HUDEP-2 (cell line): ENCODE results near the gene DNAAF9.

Experiments
- DNase-seq, 76 experiments: peaks; one replicate each; lab custom pipeline; 2025; ENCODE audit not compliant: unreplicated experiment in 76 of 76; lab: John Stamatoyannopoulos, UW

The DNAAF9 gene

GRCh38 chr20:3412600-3413392, 5.3 kb upstream of the DNAAF9 start:
- DNase-seq = no peak

GRCh38 chr20:3410464-3410863, 3.0 kb upstream of the DNAAF9 start:
- DNase-seq = no peak

DNA sequence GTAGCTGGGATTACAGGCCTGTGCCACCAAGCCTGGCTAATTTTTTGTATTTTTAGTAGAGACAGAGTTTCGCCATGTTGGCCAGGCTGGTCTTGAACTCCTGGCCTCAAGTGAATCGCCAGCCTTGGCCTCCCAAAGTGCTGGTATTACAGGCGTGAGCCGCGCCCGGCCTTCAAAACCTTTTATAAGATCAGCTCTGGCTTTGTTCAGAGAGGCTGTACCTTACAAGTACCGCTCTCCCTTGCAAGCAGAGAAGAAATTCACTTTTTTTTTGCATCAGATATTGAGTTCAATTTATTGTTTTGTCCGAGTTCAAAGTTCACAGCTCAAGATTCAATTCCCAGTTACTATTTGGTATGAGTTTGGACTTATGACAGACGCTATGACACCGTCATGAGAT, 1.9 kb upstream of the DNAAF9 start:
- no peak for DNase-seq

GRCh38 chr20:3407771-3408637, 535 bp upstream of the DNAAF9 start:
- DNase-seq = peak in 47 of 76 experiments; percentile 2 to 64 (median 33)

DNA sequence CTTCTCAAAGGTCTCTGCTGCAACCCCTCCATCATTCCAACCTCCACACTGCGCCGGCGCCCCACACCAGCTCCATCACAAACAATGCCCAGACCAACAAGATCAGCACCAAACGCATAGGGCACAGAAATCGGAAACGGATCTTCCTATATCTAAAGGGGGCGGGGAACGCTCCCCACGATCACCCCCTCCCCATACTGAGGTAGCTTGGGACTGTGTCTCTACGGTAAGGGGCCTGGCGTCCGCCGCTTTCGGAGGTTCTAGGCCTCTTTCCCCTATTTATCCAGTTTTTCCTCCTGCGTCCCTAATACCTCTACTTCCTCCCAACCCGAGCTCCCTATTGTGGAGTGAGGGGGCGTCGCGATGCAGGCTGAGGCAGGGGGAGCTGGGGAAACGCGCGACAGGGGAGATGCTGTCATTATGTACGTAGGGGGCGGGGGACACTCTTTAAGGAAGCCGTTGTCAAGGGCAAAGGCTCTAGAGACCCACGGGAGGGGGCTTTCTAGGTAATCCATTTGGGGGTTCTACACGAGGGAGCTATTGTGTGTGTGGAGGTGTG, 909 bp downstream of the DNAAF9 start:
- no peak for DNase-seq

GRCh38 chr20:3405696-3406358, 1.6 kb downstream of the DNAAF9 start:
- DNase-seq = no peak

DNA sequence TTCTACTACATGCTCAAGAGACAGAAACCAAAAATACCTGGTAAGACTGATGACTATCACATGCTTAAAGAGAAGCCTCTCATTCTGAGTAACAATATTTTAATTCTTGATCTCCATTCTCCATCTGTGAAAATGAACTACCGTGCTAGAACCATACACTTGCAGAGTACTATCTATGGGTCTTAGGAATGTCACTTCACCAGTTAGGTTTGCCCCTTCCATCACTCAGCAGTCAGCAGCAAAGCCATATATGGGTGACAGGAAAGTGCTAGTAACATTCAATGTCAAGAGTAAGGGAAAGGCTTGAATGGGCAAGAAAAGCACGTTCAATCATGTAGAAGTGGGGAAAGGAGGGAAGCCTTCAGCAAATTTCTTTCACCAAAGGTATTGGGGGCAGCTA, 2.3 kb downstream of the DNAAF9 start:
- no peak for DNase-seq

GRCh38 chr20:3404402-3404801, 3.1 kb downstream of the DNAAF9 start:
- DNase-seq = no peak

GRCh38 chr20:3403741-3404140, 3.7 kb downstream of the DNAAF9 start:
- no peak for DNase-seq

DNA sequence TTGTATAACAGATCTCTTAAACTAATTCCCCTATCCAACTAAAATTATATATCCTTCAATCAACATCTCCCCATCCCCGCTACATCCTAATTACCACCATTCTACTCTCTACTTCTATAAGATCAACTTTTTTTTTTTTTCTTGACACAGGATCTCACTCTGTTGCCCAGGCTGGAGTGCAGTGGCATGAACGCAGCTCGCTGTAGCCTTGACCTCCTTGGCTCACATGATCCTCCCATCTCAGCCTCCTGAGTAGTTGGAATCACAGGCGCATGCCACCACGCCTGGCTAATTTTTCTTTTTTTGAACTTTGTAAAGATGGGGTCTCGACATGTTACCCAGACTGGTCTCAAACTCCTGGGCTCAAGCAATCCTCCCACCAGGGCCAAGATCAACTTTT, 5.0 kb downstream of the DNAAF9 start:
- DNase-seq = no peak

GRCh38 chr20:3400260-3401155, 7.0 kb downstream of the DNAAF9 start:
- no peak for DNase-seq

DNA sequence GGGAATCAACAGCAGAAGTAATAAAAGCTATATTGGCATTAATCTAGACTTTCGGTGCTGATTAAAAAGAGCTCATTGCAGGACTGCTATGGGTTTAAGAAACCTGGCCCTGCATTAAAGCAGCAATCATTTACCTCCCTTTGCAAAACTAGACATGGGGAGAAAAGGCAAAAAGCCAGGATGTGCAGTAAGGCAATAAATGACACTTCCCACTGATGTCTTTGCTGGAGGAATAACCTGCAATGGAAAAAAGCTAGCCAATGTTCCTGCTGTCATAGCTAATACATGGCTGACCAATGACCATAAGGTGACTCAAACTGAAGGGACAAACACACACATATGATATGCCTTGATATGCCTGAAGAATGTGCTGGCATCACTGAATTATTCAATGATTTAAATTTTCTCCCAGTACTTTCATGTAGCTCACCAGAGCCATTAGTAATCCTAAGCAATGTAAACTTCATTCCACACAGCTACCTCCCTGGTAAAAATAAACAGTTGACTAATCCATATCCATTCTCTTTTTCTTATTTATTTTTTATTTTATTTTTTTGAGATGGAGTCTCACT, 8.7 kb downstream of the DNAAF9 start:
- no peak for DNase-seq

GRCh38 chr20:3396492-3396891, 11.0 kb downstream of the DNAAF9 start:
- no peak for DNase-seq

DNA sequence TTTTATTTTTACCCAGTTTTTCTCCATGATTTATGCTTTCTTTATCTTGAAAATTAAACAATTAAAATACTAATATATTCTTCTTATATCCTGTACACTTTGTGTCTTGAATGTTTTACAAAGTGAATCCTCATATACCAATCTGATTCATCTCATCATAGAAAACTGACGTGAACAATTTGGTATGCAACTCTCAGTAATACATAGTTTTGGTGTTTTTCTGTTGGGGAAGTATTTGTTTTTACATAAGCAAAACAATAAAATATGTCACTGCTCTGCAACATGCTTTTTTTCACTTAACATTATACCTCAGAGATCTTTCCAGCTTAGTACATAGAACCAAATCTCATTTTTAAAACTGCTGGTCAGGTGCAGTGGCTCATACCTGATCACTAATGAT, 14.7 kb downstream of the DNAAF9 start:
- no peak for DNase-seq

DNA sequence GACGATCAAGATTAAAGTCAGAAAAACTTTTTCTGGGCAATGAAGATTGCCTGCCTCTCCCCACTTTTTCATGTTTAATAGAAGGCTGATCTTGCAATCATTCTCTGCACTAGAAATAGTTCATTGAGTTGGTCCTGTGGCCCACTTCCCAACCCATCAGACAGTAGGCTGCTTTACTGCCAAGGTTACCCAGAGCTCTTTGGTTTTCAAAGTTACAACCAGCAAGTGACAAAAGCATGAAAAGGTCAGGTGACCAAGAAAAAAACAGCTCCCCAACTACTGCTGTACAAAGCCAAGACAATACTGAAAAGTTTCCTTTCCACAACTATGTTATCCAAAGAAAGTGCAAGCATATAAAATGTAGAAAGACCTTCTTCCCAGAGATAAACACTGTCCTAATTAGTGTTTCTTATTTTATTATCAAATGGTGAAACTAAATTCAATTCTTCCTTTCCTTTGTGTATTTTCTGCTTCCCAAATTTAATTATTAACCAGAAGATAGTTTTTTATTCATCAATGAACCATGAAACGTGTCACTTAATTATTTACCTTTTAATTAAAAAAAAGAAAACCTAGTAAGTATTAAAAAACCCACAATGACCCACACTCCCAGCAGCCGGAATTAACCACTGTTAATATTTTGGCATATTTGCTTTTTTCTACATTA, 16.6 kb downstream of the DNAAF9 start:
- no peak for DNase-seq

GRCh38 chr20:3383878-3384495, 23.5 kb downstream of the DNAAF9 start:
- DNase-seq = no peak

GRCh38 chr20:3382836-3383235, 24.6 kb downstream of the DNAAF9 start:
- DNase-seq = no peak

DNA sequence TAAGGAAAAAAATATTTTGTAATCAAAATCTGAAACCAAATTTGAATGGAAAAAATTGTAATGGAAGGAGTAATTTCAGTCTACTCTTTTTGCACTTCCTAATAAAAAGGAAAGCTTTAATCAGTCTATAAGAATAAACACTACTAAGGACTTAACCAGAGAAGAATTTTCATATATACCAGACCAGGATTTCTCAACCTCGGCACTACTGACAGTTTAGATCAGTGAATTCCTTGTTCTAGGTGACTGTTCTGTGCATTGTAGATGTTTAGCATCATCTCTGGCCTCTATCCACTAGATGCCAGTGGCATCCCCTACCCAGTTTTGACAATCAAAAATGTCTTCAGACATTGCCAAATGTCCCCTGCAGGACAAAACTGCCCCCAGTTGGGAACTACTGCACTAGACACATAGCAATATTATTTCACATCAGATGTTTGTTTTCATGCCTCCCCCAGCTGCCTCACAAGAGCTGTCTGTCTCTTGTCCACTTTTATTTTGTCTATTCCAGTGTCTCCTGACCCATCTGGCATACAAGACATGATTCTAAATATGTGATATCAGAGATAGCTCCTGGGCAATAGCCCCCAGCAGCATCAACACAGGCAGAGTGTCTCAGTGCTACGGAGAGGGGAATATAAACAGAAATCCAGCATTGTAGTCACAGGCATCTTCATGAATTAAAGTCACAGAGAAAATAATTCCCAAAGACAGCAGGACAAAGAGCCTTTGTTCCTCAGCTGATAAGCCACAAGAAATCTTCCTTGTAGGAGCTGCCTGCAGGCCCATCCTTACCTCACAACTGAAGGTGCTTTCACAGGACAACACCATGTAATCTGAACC, 27.0 kb downstream of the DNAAF9 start:
- DNase-seq = no peak
